IPS-11a (cell line): ENCODE measurements around the gene ADAM15.

ENCODE experiments used
- H3K4me3 ChIP-seq: one replicate; pipeline ENCODE4 v1.5.1; 2013; ENCODE audit warnings: low read depth, low read length, control low read depth

Gene ADAM15, protein sequence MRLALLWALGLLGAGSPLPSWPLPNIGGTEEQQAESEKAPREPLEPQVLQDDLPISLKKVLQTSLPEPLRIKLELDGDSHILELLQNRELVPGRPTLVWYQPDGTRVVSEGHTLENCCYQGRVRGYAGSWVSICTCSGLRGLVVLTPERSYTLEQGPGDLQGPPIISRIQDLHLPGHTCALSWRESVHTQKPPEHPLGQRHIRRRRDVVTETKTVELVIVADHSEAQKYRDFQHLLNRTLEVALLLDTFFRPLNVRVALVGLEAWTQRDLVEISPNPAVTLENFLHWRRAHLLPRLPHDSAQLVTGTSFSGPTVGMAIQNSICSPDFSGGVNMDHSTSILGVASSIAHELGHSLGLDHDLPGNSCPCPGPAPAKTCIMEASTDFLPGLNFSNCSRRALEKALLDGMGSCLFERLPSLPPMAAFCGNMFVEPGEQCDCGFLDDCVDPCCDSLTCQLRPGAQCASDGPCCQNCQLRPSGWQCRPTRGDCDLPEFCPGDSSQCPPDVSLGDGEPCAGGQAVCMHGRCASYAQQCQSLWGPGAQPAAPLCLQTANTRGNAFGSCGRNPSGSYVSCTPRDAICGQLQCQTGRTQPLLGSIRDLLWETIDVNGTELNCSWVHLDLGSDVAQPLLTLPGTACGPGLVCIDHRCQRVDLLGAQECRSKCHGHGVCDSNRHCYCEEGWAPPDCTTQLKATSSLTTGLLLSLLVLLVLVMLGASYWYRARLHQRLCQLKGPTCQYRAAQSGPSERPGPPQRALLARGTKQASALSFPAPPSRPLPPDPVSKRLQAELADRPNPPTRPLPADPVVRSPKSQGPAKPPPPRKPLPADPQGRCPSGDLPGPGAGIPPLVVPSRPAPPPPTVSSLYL

DNA sequence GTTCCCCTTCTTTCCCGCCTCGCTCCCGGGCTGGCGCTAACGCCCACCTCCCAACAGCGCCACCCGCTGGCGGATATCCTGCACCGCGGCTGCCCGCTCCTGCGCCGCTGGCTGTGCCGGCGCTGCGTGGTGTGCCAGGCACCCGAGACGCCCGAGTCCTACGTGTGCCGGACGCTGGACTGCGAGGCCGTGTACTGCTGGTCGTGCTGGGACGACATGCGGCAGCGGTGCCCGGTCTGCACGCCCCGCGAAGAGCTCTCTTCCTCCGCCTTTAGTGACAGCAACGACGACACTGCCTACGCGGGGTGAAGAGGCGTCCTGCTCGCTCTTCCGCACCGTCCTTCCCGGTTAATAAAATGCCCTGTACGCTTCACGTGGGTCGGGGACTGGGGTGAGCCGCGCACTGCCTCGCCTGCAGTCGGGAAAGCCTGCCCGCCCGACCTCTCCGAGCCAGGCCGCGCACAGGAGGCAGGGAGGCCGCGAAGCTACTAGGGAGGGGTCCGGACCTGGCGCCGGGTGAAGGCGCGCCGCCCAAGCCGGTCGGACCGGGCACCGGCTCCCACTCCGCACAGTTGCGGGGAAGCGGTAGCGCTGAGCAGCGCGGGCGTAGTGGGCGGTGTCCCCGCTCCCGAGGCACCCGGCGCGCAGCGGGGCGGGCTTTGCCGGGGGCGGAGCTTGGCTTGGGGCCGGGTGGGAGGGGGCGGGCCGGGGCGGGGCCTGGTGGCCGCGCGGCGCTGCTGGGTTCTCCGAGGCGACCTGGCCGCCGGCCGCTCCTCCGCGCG is at the start of gene ADAM15:
Gene ADAM15, plus strand, starts transcription at position 757 of the 782 bp plus-strand sequence. CDS start 71 bp downstream, outside the sequence.
- H3K4me3 ChIP-seq: peak within 1 kb of the TSS; percentile 55

DNA sequence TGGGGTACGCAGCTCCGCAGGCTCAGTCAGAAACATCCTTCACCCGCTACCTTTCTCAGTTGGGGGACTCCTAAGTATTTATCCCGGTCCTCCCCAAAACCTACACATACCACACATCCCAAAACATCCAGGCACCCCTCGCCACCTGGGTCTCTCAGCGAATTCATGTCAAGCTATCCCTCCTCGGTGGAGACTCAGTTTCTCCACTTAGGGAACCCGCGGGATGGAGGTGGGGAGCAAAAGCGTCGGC is 49.8 kb upstream of the ADAM15 start:
- peak overlapping the region; percentile 43 for H3K4me3 ChIP-seq

DNA sequence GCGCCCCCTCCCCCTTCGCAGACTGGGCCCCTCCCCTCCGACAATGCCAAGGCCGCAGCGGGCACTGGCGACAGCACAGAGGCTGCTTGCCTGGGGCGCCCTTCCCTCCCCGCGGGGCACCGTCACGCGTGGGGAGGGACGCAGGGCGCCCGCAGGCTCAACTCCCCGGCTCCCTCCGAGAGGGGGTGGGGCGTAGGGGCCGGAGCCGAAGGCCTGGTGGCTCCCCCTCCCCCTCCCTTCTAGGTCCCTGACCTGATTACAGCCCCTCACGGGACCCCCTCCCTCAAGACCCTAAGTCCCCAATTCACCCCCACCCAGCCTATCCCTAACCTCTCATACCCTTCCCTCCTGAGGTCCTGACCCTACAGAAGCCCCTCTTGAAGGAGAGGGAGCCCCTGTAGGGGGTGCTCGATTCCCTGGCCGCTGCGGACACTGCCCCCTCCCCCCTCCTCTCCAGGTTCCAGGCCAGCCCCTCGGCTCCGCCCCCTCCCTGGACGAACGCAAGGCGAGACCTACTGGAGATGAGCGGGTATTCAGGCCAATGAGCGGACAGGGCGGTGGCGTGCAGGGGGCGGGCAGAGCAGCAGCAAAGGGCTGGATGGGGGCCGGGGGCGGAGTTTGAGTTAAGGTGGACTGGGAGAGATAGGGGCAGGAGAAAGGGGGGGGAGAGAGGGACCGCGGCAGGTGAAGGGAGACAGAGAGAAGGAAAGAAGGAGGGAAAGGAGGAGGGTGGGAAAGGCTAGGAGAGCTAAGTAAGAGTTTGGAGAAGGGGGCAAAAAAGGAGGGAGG is 49.2 kb upstream of the ADAM15 start:
- H3K4me3 ChIP-seq: peak overlapping the region; percentile 43

DNA sequence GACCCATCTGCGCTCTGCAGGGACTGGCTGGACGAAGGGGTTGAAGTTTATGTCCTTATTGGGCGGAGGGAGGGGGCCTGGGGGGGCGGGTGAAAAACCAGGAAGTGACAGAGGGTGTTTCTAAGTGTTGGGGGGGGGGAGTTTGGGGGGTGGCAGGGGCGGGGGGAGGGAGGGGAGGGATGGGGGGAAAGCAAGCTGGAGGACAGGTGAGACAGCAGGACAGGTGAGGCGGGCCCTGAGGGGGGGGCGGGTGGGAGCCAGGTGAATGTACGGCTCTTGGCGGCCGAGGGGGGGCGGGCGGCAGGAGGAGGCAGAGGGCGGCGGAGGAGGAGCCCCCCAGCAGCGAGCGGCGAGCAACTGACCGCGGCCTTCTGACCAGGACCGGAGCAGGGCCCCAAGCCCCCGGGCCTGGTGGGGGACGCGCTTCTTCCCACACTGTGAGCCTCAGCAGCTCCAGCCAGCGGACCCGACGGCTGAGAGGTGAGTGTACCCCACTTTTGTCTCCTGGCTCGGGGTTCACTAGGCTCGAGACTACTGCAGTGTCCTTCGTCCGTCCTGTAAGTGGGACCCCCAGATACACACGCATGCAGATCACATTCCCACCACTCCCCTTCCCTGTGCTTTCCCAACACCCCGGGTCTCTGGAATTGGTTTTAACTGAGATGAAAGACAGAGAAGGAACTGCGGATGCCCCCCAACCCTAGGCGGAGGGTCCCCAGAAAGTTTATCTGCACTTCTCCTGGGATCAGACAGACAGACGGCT is 48.5 kb upstream of the ADAM15 start, which contains the start of gene ZBTB7B:
Gene ZBTB7B, plus strand, starts transcription at position 339 of the 763 bp plus-strand sequence. CDS start 11,859 bp downstream, outside the sequence.
- H3K4me3 ChIP-seq: peak within 1 kb of the TSS; percentile 82

DNA sequence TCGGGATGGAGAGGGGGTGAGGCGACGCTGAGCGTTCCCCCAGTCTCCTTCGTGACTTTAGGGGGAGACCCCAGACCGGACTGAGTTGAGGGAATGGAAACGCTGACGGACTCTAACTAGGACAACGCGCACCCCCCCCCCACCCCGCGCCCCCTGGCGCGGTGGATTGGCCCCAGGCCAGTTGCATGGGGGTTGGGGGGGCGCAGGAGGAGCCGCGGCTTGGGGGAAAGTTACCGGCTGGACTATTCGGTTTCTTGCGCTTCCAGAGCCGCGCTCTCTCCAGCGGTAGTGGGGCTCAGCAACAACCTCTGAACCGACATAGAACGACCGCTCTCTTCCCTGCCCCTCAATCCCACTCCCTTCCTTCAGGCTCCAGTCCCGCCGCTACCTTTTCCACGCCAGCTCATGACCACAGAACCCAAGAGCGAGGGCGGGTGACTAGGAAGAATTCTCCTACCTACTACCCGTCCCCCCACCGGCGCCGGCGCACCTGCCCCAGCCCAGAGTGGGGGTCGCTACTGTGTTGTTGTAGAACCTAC is 47.8 kb upstream of the ADAM15 start:
- H3K4me3 ChIP-seq: peak overlapping the region; percentile 82

DNA sequence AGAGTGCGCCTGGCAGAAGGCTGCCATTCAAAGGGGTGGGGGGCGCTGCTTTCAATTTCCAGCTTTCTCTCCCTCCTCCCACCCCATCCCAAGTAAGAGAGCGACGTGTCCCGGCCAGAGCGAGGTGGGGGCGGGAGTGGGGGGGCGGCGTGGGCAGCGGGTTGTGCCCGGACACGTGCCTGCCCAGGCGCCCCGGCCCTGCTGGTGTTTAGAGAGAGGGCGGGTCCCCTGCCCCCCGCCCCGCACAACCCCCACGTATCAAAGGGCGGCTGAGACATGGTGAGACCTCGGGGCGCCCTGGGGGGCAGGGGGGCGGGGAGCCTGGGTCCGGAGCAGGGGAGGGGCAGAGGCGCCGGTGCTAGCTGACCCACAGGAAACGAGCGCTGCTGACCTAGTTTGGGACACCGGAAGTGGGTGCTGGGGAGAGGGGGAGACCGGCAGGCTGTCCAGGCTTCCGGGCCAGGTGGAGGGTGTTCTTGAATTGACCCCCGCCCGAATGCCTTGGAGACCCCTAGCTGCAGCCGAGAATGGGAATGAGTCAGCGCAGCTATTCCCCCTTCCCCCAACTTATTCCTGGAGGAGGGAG is 47.3 kb upstream of the ADAM15 start:
- peak overlapping the region; percentile 82 for H3K4me3 ChIP-seq

DNA sequence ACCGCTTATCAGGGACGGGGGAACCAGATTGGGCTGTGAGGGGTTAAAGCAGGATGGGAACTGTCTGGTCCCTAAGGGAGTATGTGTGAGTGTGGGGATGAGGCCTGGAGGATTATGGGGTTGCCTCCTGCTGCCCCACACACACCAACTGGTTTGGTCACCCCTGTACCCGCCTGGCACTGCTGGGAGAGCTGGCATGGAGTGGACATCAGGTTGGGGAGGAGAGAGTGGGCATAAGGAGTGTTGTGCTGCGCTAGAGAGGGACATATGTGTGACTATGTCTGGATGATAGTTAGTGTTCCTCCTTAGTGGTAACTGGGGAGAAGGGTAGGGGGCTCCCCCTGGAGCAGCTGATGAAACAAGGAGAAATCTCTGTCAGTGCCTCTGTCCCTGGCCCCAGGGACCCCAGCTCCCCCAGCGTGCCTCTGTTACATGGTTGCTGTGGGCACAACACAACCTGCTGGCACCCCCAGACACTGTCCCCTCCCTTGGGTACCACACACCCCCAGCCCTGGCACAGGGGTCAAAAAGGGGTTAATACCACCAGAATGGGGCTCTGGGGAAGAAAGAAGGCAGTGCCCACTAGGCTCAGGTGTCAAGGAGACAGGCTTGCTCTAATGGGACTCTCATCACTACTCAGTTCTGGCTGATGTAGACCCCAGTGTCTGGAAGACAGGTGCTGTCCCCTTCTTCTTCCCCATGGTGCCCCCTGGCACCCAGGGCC is 46.6 kb upstream of the ADAM15 start:
- peak overlapping the region; percentile 43 for H3K4me3 ChIP-seq

DNA sequence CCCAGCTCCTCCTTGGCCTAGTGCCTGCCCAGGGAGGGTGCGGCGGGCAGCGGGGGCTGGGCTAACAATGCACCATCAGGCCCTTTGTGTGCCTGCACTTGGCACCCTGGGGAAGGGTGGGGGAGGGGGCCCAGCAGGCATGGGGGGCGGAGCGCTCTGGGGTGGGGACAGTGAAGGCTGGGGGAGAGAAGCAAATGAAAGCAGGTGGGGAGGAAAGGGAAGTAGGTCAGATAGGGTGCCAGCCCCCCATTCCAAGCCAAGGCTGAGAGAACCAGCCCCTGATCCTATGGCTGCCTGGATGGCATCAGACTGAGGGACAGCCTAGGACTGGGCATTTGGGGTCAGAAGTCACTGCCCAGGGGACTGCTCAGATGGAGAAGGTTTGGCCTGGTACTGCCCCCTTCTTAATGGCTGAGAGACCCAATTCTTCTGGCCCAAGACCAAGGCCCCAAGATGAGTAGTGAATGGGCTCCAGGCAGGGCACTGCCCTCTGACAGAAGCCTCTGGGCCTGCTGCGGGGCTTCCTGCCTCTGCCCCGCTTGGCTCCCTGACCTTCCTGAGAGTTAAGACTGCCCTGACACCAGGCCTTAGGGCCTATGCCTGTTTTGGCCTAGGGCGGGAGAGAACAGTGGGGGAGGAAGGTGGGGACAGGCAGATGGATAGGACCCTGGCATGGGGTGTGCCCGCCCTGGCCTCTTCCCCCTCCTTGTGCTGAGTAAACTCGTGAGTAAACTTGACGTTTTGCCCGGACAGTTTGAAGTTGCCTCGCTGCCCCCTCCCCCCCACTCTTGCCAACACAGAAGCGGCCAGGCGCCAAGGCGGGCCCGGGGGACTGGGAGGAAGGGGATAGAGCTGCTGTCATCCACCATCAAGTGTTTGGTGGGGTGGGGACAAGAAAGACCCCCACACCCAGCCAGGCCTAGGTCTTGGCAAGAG is 45.8 kb upstream of the ADAM15 start:
- H3K4me3 ChIP-seq: no peak overlapping the region

DNA sequence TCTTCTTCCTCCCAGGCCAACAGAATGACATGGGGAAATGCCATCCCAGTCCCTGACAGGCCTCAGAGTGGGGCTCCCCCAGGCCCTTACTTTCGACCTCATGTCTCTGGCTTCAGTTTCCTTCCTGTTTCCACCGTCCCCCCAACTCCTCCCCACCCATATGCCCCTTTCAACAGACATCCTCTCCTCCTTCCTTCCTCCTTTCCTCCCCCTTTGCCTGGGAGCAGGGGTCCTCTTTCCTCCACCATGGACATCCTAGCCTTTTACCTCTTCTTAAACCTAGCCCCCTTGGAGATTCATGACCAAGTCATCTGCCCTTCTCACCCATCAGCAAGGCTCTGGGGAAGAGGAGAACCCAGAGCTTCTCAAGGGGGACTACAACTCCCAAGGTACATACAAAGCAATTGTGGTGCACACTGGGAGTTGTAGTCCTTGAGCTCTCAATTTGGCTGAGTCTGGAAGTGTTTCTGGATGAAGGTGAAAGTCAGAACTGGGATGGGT is 44.5 kb upstream of the ADAM15 start:
- H3K4me3 ChIP-seq: no peak overlapping the region

DNA sequence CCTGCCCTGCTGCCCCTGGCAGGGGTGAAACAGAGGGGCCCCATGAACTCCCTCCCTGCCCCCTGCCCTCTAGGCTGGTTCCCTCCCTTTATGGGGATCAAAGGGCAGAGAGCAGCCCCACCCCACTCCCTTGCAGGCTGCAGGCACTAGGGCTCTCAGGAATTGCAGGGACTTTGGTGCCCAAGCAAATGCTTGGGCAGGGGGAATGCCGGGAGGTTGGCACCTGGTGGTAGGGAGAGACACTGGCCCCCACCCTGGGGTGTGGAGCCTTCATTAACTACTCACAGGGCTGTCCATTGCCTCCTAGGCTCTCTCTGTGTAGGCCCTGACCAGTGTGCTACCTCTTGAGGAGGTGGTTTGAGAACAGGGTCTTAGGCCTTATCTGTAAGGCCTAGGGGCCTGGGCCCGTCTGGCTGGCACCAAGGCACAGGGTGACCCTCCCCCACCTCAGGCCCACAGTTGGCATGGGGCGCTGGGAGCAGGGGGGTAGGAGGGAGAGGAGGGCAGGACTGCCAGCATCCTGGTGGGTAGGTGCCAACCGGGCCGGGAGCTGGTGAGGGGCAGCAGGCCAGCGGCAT is 43.8 kb upstream of the ADAM15 start:
- H3K4me3 ChIP-seq: no peak overlapping the region

DNA sequence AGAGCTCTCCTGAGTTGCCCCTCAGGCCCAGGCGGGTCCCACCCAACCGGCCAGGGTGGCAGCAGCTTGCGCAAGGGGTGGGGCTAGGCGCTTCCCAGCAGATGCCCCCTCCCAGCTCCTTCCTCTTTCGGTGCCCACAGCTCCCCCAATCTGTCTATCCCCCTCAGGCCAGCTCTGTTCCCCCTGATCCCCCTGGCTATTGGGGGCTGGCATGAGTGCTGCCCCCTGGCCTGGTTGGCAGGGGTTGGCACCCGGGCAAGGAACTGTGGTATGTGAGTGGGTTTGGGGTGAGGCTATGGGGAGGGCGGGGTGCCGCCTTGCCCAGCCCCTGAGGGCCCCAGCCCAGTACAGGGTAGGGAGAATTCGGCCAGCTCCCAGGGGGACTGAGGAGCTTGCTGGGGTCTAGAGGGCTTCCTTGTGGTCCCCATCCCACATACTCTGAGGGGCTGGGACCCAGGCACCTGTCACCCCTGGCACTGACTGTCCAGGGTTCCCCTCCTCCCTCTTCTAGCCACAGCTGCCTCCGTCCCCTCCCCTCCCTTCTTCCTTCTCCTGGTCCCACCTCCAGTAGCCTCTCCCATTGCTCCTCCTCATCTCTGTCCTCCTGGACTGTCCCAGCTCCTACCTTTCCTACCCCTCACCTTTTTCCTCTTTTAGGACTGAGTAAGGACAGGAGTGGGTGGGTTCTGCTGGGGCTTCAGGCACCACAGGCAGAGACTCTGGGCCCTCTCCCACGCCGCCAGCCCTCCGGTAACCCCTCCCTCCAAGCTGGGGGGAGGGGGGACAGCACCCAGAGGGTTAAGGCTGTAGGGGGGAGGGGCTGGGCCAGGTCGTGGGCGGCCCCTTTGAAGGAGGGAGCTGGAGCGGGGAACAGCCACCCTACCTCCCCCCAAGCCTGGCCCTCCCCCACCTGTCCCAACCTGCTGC is 42.8 kb upstream of the ADAM15 start:
- H3K4me3 ChIP-seq: no peak overlapping the region

DNA sequence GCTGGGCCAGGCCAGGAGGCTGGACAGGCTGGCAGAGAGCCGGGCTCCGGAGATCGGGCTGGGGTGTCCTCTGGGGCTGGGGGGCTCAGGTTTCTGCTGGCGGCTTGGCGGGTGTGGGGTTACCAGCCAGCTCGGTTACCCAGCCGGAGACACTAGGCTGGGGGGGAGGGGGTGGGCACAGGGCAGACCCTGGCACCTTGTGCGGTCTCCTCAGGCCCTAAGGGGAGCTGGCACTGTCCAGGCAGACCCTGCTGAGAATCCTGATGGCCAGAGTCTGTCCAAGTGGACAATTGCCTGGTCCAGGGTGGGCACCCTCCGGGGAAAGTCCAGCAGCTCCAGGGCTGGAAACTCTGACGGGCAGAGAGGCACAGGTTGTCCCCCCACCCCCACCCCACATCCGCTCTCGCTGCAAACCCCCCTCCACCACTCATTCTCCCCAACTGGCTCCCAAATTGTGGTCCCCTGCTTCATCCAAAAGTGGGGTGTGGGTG is 41.9 kb upstream of the ADAM15 start:
- no peak overlapping the region for H3K4me3 ChIP-seq

DNA sequence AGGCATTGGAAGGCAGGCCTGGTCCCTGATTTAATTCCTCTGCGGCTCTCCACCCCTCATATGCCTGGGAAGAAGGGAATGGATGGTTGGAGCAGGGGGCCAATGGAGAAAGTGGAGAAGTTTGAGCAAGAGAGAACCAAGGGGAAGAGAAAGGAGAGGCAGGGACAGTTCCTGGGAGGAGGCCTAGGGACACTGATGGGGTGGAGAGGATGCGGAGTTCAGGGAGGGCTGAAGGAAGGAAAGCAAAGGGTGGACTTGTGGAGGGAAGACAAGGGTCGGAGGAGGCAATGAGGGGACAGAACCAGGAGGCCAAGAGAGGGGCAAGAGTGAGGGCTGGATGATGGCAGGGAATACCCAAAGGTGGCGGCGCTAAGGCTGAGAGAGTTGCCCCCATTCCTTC is 41.4 kb upstream of the ADAM15 start:
- no peak overlapping the region for H3K4me3 ChIP-seq

DNA sequence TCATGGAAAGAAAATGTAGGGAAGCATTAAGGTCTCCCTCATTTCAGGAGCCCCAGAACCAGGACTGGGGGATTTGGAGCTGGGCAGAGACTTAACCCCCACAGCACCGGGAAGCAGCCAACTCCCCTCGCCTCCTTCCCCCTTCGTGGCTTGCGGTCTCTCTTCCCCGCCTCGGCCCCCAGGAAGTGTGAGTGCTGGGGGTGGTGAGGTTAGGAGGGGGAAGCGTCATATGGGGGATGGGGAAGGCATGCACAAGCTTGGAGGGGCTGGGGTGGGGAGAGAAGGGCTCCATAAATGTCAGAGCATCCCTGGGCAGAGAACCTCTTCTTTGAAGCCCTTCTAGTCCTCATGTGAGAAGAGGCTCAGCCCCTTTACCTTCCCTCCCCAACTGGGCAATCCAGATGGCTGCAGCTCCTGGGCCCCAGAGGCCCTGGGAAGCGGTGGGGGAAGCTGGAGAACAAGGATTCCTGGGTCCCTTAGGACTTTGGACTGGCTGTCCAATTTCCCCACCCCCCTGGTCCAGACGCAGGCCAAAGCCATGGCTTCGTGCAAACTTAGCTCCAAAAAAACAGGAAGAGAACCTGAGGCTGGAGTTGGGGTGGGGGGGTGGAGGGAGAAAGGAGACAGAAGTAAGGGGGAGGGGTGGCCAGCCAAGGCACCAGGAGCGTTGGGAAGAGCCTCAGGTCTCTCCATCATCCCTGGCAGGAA is 40.8 kb upstream of the ADAM15 start:
- no peak overlapping the region for H3K4me3 ChIP-seq

DNA sequence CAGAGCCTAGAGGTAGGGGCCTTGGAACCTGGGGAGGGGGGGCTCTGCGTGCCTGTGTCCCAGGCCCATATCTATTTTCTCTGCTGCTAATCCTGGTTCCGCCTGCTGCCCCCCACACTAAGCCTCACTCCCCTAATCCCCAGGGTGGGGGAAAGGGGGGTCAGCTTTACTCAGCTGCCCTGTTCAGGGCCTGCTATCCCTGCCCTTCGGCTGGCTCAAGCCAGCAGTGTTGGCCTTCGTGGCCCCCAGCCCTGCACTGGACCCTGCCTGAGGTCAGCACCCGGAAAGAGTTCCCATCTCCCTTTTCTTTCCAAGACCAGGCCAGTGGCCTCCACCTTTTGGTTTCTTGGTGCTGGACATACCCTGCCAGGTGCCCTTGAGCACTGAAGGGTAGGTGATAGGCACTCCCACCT is 40.1 kb upstream of the ADAM15 start:
- H3K4me3 ChIP-seq: no peak overlapping the region
